HG02588 (cell line): ENCODE data around the gene GABRA1.

ENCODE experiments used
- ATAC-seq: cut with Tn5 transposase; IDR thresholded peaks from one replicate; pipeline ENCODE4 v1.9.1; 2021; ENCODE audit warnings: mild to moderate bottlenecking, moderate library complexity; ENCODE audit not compliant: unreplicated experiment

Gene GABRA1

GRCh38 chr5:161847941-161848391 is at the start of gene GABRA1:
GABRA1 (plus strand) TSS chr5:161848120; CDS start chr5:161850811, 2,691 bp downstream.
- ATAC-seq: no peak

GRCh38 chr5:161799316-161799715 is 48.6 kb upstream of the GABRA1 start:
- no peak for ATAC-seq

- ATAC-seq: no peak
These were observed 43.7 kb upstream of the GABRA1 start for GRCh38 chr5:161804263-161804662.

- ATAC-seq: no peak
These were observed 1.2 kb upstream of the GABRA1 start for GRCh38 chr5:161846746-161847145.

GRCh38 chr5:161847447-161847846 is 473 bp upstream of the GABRA1 start:
- ATAC-seq: no peak

GRCh38 chr5:161850491-161850890 is 2.6 kb downstream of the GABRA1 start:
- no peak for ATAC-seq

- no peak for ATAC-seq
These were observed 3.9 kb downstream of the GABRA1 start for GRCh38 chr5:161851691-161852299.

- no peak for ATAC-seq
These were observed 9.4 kb downstream of the GABRA1 start for GRCh38 chr5:161857358-161857757.

- no peak for ATAC-seq
These were observed 15.3 kb downstream of the GABRA1 start for GRCh38 chr5:161863259-161863658.

- ATAC-seq: no peak
These were observed 15.9 kb downstream of the GABRA1 start for GRCh38 chr5:161863811-161864210.

GRCh38 chr5:161865510-161865909 is 17.6 kb downstream of the GABRA1 start:
- ATAC-seq: no peak

- ATAC-seq: no peak
These were observed 42.1 kb downstream of the GABRA1 start for GRCh38 chr5:161889971-161890370.

- ATAC-seq: no peak
These were observed 47.6 kb downstream of the GABRA1 start for GRCh38 chr5:161895514-161895913.

GRCh38 chr5:161897033-161897432 is 49.1 kb downstream of the GABRA1 start:
- ATAC-seq: no peak

GRCh38 chr5:161899590-161899989 is 51.7 kb downstream of the GABRA1 start:
- no peak for ATAC-seq

GRCh38 chr5:161900981-161901380 is 53.1 kb downstream of the GABRA1 start:
- no peak for ATAC-seq

- ATAC-seq: no peak
These were observed 73.9 kb downstream of the GABRA1 start for GRCh38 chr5:161921781-161922180.

- ATAC-seq: no peak
These were observed 76.3 kb downstream of the GABRA1 start for GRCh38 chr5:161924270-161924669.

GRCh38 chr5:161925960-161926359 is 78.0 kb downstream of the GABRA1 start:
- ATAC-seq: no peak

- ATAC-seq: no peak
These were observed 86.6 kb downstream of the GABRA1 start for GRCh38 chr5:161934486-161934885.

GRCh38 chr5:161944974-161945373 is 97.1 kb downstream of the GABRA1 start:
- ATAC-seq: no peak

GRCh38 chr5:161946911-161947310 is 99.0 kb downstream of the GABRA1 start:
- no peak for ATAC-seq
